ENCODE results near the gene CACNA2D2. TPM values are rescaled to one million over a fixed set of nuclear protein-coding genes. Genes with fewer than 3 reads are reported as not detected.

Gene CACNA2D2
- total and polyA plus RNA-seq, 3 donors from 2014 or later = 15.9 to 19.3 (median 16.1) TPM

GRCh38 chr3:50327943-50328691, 175.3 kb downstream of the CACNA2D2 start, which contains the start of gene TUSC2:
TSS of gene TUSC2 (minus strand) at chr3:50328223. CDS start at chr3:50328099, 124 bp downstream.
- H3K4me3 ChIP-seq = peak within 1 kb of the TSS; percentile 85 to 88
- peak within 1 kb of the TSS; percentile 45 to 71 for H3K27ac ChIP-seq
- H3K27me3 ChIP-seq = no peaks in the 10 kb centered on the region
- no peaks in the 10 kb centered on the region for H3K36me3 ChIP-seq (ENCODE audit: low read depth, missing control alignments)
- intact Hi-C loops (cut with DNase I; ENCODE audit: low total_unique reads) = loop anchor here (10.0 kb wide), 1 partner anchor 73 kb away; no protein-coding TSS in a partner anchor
- peak; percentile 99 for DNase-seq
- peak in 1 of 3 experiments; percentile 14 for TF ChIP-seq CTCF (IDR thresholded peaks at IDR 0.05)
- TF ChIP-seq POLR2A (IDR thresholded peaks at IDR 0.05) = no peak
- H3K4me1 ChIP-seq = peaks cover 30% of the 10 kb centered on the region
- 2 to 3% methylated on average over 9 to 51 of the region's 55 CpGs for WGBS, 2 donors
- no peaks in the 10 kb centered on the region for H3K9me3 ChIP-seq

DNA sequence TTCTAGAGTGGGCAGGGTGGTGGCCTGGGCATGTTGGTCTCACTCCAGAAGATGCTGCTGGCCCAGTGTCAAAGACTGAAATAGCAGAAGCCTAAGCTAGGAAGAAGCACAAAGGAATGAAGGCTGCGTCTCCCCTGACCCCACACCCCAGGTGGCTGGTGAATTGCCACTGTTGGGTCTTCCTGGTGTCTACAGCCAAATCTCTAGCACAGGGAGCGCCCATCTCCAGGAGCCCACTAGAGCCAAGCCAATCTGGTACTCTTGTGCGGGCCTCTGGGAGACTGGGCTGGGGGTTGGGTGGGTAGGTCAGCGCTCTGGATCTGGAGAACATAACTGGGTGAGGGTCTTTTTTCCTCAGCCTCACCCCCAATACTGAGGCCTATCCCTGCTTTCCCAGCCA, 176.3 kb downstream of the CACNA2D2 start:
- H3K4me3 ChIP-seq = peak overlapping the region; percentile 85 to 88
- no peaks in the 10 kb centered on the region for H3K36me3 ChIP-seq (ENCODE audit: low read depth, missing control alignments)
- H3K27me3 ChIP-seq = no peaks in the 10 kb centered on the region
- H3K9me3 ChIP-seq = no peaks in the 10 kb centered on the region
- DNase-seq = no peak
- intact Hi-C loops (cut with DNase I; ENCODE audit: low total_unique reads) = loop anchor here (10.0 kb wide), 1 partner anchor 72 kb away; no protein-coding TSS in a partner anchor
- peaks cover 37% of the 10 kb centered on the region for H3K4me1 ChIP-seq
- H3K27ac ChIP-seq = peak overlapping the region in 1 of 2 donors; percentile 59
- WGBS, 2 donors = 34 to 64% methylated on average over 2 to 4 of the region's 4 CpGs
- TF ChIP-seq POLR2A (IDR thresholded peaks at IDR 0.05) (no peak), CTCF (IDR thresholded peaks at IDR 0.05) (no peak)

DNA sequence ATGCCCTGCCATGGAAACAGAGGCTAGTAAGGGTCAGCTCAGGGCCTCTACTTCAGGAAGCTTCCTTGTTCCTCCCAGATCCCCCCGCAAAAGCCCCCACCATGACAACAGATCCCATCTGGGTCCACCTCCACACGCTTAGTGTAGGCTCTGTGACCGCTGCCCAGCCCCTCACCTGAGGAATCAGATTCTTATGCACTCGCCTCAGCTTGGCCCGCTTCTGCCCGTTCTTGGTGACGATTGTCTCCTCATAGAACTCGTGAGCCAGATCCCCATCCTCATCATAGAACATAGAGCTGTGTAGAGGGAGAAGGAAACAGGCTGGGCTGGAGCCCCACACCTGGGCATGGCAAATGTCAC, 177.3 kb downstream of the CACNA2D2 start:
- H3K27me3 ChIP-seq = no peaks in the 10 kb centered on the region
- H3K27ac ChIP-seq = no peak overlapping the region
- TF ChIP-seq POLR2A (IDR thresholded peaks at IDR 0.05) = no peak
- TF ChIP-seq CTCF (IDR thresholded peaks at IDR 0.05) = no peak
- no peak for DNase-seq
- 89 to 90% methylated on average over 8 of the region's 8 CpGs for WGBS, 2 donors
- no peaks in the 10 kb centered on the region for H3K9me3 ChIP-seq
- no peak overlapping the region for H3K4me3 ChIP-seq
- peaks cover 41% of the 10 kb centered on the region for H3K4me1 ChIP-seq
- intact Hi-C loops (cut with DNase I; ENCODE audit: low total_unique reads) = loop anchor here (10.0 kb wide), 1 partner anchor 71 kb away; no protein-coding TSS in a partner anchor
- no peaks in the 10 kb centered on the region for H3K36me3 ChIP-seq (ENCODE audit: low read depth, missing control alignments)

DNA sequence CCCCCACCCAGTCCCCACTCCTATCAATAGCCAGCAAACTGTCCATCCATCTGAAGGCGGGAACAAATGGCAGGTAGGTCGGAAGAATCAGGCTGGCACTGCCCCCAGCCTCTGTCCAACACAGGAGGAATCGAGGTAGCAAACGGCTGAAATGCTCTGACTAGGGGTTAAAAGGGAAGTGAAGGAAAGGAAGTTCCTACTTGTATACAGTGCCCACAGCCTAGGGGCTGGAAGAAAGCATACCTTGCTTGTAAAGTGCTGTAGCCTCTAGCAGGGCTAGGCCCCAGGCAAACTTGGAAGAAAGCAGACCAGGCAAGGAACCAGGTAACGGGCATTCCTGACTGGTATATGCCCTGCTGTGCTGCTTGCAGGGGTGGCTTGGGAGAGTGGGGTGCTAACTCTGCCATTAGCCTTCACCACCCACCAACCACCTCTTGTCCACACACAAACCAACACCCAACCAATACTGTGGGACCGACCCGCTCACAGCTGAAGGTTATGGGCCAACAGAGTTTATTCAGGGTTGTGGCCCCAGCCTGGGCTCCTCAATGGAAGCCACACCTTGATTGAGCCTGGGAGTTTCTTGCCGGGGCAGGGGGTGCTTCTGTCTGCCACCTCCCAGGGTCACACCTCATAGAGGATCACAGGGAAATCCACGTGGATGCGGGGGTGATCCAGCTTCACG, 177.8 kb downstream of the CACNA2D2 start:
- no peak for DNase-seq
- Histone ChIP-seq H3K4me3 (no peak overlapping the region), H3K4me1 (peaks cover 41% of the 10 kb centered on the region), H3K36me3 (ENCODE audit: low read depth, missing control alignments) (no peaks in the 10 kb centered on the region), H3K27me3 (no peaks in the 10 kb centered on the region), H3K9me3 (no peaks in the 10 kb centered on the region), H3K27ac (peak overlapping the region in 1 of 2 donors; percentile 96)
- intact Hi-C loops (cut with DNase I; ENCODE audit: low total_unique reads) = loop anchor here (10.0 kb wide), 1 partner anchor 71 kb away; no protein-coding TSS in a partner anchor
- WGBS, 2 donors = 87 to 94% methylated on average over 10 to 11 of the region's 11 CpGs
- TF ChIP-seq CTCF (IDR thresholded peaks at IDR 0.05) (no peak), POLR2A (IDR thresholded peaks at IDR 0.05) (no peak)
